Erythroblast (primary cell): ENCODE data around the gene RPL21.

ENCODE experiments used
- DNase-seq, 2 experiments: peaks; one replicate each; lab custom pipeline; 2025; lab: John Stamatoyannopoulos, UW
- GATA1 ChIP-seq: IDR thresholded peaks from 2 replicates; pipeline ENCODE4 v1.6.1; 2011; ENCODE audit warnings: low read depth, mild to moderate bottlenecking, control low read depth, low read length, moderate library complexity
- POLR2A ChIP-seq: IDR thresholded peaks from 2 replicates; pipeline ENCODE4 v1.6.1; 2011; ENCODE audit warnings: mild to moderate bottlenecking, low read length

Gene RPL21

DNA sequence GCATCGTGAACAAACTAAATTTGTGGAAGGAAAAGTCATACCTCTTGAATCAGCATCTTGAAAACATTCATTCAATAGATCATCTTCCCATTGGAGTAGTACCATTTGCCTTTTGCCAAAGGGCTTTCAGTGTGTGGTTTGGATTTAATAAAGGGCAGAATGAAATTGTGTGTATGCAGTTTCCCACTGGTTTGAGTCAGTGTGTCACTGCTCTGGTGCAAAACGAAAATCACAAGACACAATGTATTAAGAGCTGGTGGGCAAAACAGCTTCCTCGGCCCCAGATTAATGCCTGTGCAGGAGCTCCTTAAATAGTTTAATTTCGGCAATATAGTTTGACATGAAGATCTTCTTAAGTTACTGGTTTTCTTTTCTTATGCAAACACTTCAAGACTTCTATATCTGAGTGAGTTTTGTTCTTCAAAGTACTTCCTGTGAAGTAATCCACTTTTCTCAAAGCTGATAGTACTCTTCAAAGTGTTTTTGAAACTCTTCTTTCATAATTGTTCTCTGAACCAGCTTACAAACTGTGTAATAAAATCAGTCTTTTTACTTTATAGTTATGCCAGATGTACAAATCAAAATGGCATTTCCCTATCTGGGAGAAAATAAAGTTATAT lies 51.4 kb downstream of the RPL21 start:
- TF ChIP-seq GATA1: no peak
- DNase-seq: no peak

DNA sequence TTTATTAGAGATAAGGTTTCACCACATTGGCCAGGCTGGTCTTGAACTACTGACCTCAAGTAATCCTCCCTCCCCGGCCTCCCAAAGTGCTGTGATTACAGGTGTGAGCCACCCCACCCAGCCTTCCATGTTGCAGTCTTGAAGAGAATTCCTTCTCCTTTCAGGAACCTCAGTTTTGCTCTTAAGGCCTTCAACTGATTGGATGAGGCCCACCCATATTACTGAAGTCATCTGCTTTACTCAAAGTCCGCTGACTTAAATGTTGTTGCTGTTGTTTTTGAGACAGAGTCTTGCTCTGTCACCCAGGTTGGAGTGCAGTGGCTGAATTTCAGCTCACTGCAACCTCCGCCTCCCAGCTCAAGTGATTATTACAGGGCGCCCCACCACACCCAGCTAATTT lies 52.7 kb downstream of the RPL21 start:
- DNase-seq: no peak
- TF ChIP-seq POLR2A (no peak), GATA1 (no peak)

DNA sequence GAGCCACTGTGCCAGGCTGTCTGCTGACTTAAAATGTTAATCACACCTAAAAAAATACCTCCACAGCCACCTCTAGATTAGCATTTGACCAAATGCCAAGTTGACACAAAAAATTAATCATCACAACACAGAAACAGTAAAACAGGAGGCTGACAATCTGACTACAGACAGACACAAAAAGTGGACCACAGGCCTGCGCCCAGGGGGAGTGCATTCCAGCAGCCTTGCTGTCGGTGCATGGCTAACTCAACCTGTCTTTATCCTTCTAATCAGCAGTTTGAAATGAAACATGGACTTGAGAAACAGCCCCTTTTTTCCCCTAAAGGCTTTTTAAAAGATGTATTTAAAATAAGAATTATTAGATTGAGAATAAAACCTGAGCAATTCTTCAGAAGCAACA lies 53.3 kb downstream of the RPL21 start:
- TF ChIP-seq POLR2A: no peak
- no peak for TF ChIP-seq GATA1
- DNase-seq: no peak
